ENCODE measurements around the gene PHKA1. TPM values are rescaled to one million over a fixed set of nuclear protein-coding genes. Genes with fewer than 3 reads are reported as not detected.

Gene PHKA1
- total and polyA plus RNA-seq, 2 donors (not counting 1 experiment from before 2014, with no cell fraction given): 0.07 to 0.20 TPM

DNA sequence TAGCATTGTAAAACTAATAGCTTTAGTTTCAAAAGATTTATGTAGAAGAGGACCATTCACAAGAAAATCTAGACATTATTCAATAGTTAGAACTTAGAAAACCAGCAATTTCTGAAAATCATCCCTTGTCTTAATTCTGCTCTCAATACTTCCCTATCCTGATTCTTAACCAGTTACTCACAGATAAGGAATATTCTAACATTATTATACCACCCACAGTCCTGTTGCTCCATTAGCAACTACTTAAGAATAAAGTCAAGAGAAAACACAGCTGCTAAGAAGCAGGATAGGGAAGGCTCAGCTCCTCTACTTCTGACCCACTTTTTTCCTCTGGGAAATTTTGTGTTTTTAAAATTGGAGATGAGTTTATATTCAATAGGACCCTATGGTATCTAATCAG lies 47.7 kb downstream of the PHKA1 start:
- Histone ChIP-seq H3K36me3 (replicated peaks in 1 of 2; ENCODE audit: control extremely low read depth in 1 of 2, control insufficient read depth in 1 of 2, extremely low read depth in 1 of 2, insufficient read depth in 2 of 2, low read length in 1 of 2) (no peaks in the 10 kb centered on the region), H3K4me3 (ENCODE audit: control extremely low read depth in 1 of 5, extremely low read depth in 1 of 5, insufficient read depth in 1 of 5, low read depth in 2 of 5, low read length in 4 of 5) (no peak overlapping the region), H3K9me3 (ENCODE audit: control extremely low read depth in 1 of 3, control insufficient read depth in 2 of 3, insufficient read depth in 1 of 3, low read length in 2 of 3) (peaks cover 0 to 6% (median 0%) of the 10 kb centered on the region in 3 donors), H3K4me1 (ENCODE audit: control insufficient read depth in 2 of 2, insufficient read depth in 2 of 2, low read length in 2 of 2) (no peaks in the 10 kb centered on the region), H3K27me3 (replicated peaks in 1 of 4; ENCODE audit: control extremely low read depth in 1 of 4, control insufficient read depth in 3 of 4, insufficient read depth in 4 of 4, low read length in 3 of 4) (no peaks in the 10 kb centered on the region), H2AFZ (ENCODE audit: insufficient read depth, low read depth, low read length, poor library complexity, severe bottlenecking) (no peak overlapping the region), H3K4me2 (replicated peaks; ENCODE audit: low read depth, low read length, poor library complexity, severe bottlenecking) (no peak overlapping the region), H3K79me2 (ENCODE audit: control insufficient read depth, insufficient read depth, low read length) (no peaks in the 10 kb centered on the region), H4K20me1 (ENCODE audit: control insufficient read depth, insufficient read depth, low read length, poor library complexity, severe bottlenecking) (no peaks in the 10 kb centered on the region), H3K27ac (ENCODE audit: low read length in 2 of 2) (no peak overlapping the region), H3K9ac (ENCODE audit: low read length) (no peak overlapping the region)
- Mint-ChIP-seq H3K9me3 (ENCODE audit: insufficient read depth) (no peaks in the 10 kb centered on the region), H3K4me1 (no peaks in the 10 kb centered on the region), H3K27ac (no peak overlapping the region), H3K27me3 (no peaks in the 10 kb centered on the region), H3K4me3 (no peak overlapping the region)
- no peak for ATAC-seq (ENCODE audit: low read depth)
- no peak for DNase-seq
- POLR2A ChIA-PET: no interaction called here
- TF ChIP-seq EZH2 (IDR thresholded peaks at IDR 0.05; ENCODE audit: borderline replicate concordance, insufficient read depth, low read depth, low read length, poor library complexity, severe bottlenecking): no peak
- TF ChIP-seq, protein P1, sequence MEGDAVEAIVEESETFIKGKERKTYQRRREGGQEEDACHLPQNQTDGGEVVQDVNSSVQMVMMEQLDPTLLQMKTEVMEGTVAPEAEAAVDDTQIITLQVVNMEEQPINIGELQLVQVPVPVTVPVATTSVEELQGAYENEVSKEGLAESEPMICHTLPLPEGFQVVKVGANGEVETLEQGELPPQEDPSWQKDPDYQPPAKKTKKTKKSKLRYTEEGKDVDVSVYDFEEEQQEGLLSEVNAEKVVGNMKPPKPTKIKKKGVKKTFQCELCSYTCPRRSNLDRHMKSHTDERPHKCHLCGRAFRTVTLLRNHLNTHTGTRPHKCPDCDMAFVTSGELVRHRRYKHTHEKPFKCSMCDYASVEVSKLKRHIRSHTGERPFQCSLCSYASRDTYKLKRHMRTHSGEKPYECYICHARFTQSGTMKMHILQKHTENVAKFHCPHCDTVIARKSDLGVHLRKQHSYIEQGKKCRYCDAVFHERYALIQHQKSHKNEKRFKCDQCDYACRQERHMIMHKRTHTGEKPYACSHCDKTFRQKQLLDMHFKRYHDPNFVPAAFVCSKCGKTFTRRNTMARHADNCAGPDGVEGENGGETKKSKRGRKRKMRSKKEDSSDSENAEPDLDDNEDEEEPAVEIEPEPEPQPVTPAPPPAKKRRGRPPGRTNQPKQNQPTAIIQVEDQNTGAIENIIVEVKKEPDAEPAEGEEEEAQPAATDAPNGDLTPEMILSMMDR (IDR thresholded peaks at IDR 0.05): no peak
- CTCF ChIA-PET: no interaction called here
- intact Hi-C loops (cut with micrococcal nuclease): no loop called here

DNA sequence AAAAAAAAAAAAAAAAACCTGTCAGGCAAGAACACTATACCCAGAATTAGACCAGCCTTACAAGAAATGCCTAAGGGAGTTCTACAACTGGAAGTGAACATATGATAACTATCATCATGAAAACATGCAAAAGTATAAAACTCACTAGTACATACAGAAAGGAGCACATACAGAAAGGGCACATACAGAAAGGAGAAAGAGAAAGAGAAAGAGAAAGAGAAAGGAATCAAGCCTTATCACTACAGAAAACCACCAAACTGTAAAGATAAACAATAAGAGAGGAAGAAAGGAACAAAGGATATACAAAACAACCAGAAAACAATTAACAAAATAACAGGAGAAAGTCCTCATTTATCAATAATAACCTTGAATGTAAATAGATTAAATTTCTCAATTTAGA lies 50.4 kb downstream of the PHKA1 start:
- Histone ChIP-seq H3K4me2 (replicated peaks; ENCODE audit: low read depth, low read length, poor library complexity, severe bottlenecking) (no peak overlapping the region), H3K27me3 (replicated peaks in 1 of 4; ENCODE audit: control extremely low read depth in 1 of 4, control insufficient read depth in 3 of 4, insufficient read depth in 4 of 4, low read length in 3 of 4) (peaks cover 0 to 3% (median 0%) of the 10 kb centered on the region in 4 experiments), H2AFZ (ENCODE audit: insufficient read depth, low read depth, low read length, poor library complexity, severe bottlenecking) (no peak overlapping the region), H3K9me3 (ENCODE audit: control extremely low read depth in 1 of 3, control insufficient read depth in 2 of 3, insufficient read depth in 1 of 3, low read length in 2 of 3) (peaks cover 0 to 6% (median 0%) of the 10 kb centered on the region in 3 donors), H3K27ac (ENCODE audit: low read length in 2 of 2) (no peak overlapping the region), H4K20me1 (ENCODE audit: control insufficient read depth, insufficient read depth, low read length, poor library complexity, severe bottlenecking) (no peaks in the 10 kb centered on the region), H3K4me1 (ENCODE audit: control insufficient read depth in 2 of 2, insufficient read depth in 2 of 2, low read length in 2 of 2) (no peaks in the 10 kb centered on the region), H3K9ac (ENCODE audit: low read length) (no peak overlapping the region), H3K4me3 (ENCODE audit: control extremely low read depth in 1 of 5, extremely low read depth in 1 of 5, insufficient read depth in 1 of 5, low read depth in 2 of 5, low read length in 4 of 5) (no peak overlapping the region), H3K79me2 (ENCODE audit: control insufficient read depth, insufficient read depth, low read length) (no peaks in the 10 kb centered on the region), H3K36me3 (replicated peaks in 1 of 2; ENCODE audit: control extremely low read depth in 1 of 2, control insufficient read depth in 1 of 2, extremely low read depth in 1 of 2, insufficient read depth in 2 of 2, low read length in 1 of 2) (no peaks in the 10 kb centered on the region)
- intact Hi-C loops (cut with micrococcal nuclease): no loop called here
- Mint-ChIP-seq H3K27ac (no peak overlapping the region), H3K27me3 (no peaks in the 10 kb centered on the region), H3K4me3 (no peak overlapping the region), H3K9me3 (ENCODE audit: insufficient read depth) (no peaks in the 10 kb centered on the region), H3K4me1 (no peaks in the 10 kb centered on the region)
- ATAC-seq (ENCODE audit: low read depth) (no peak), DNase-seq (no peak)
- TF ChIP-seq, protein P1 (IDR thresholded peaks at IDR 0.05): no peak
- no peak for TF ChIP-seq EZH2 (IDR thresholded peaks at IDR 0.05; ENCODE audit: borderline replicate concordance, insufficient read depth, low read depth, low read length, poor library complexity, severe bottlenecking)
- POLR2A ChIA-PET: no interaction called here
- CTCF ChIA-PET: no interaction called here
